Measurements from ENCODE around the gene IFT27. TPM values are rescaled to one million over a fixed set of nuclear protein-coding genes. Genes with fewer than 3 reads are reported as not detected.

IFT27 gene
- total and polyA plus RNA-seq, 2 donors (not counting 1 experiment from before 2014, with no cell fraction given), result 14.1 to 19.0 TPM

DNA sequence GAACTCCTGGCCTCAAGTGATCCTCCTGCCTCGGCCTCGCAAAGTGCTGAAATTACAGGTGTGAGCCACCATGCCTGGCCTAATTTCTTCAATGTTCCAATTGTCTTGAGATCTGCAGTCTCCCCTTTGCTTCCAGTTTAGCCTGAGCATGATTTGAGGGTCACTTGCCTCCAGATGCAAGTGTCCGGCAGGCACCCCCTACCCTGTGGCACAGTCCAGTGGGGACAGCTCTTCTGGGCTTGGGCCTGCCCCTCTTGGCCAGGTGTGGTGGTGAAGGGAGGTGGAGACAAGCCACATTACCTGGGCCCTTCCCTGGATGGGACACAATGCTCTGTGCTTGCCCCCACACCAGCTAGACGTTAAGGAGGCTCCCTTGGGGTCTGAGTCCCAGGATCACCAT lies 51.1 kb downstream of the IFT27 start:
- H3K4me1 ChIP-seq (ENCODE audit: control insufficient read depth, extremely low read depth, insufficient read depth, low read length), result no peaks in the 10 kb centered on the region
- no peaks in the 10 kb centered on the region for H3K36me3 ChIP-seq (ENCODE audit: control insufficient read depth, insufficient read depth, low read length)
- H3K27ac ChIP-seq (ENCODE audit: insufficient read depth, low read length), result no peak overlapping the region
- no peaks in the 10 kb centered on the region for H3K79me2 ChIP-seq (ENCODE audit: control insufficient read depth, insufficient read depth, low read length)
- H2AFZ ChIP-seq (ENCODE audit: low read length), result no peak overlapping the region
- no peak overlapping the region for H3K4me3 ChIP-seq (replicated peaks in 1 of 4; ENCODE audit: control extremely low read depth in 1 of 4, insufficient read depth in 1 of 4, low read depth in 3 of 4, low read length in 4 of 4)
- TF ChIP-seq EZH2 (IDR thresholded peaks at IDR 0.05; ENCODE audit: low read length, missing control alignments), result no peak
- TF ChIP-seq, protein P1, sequence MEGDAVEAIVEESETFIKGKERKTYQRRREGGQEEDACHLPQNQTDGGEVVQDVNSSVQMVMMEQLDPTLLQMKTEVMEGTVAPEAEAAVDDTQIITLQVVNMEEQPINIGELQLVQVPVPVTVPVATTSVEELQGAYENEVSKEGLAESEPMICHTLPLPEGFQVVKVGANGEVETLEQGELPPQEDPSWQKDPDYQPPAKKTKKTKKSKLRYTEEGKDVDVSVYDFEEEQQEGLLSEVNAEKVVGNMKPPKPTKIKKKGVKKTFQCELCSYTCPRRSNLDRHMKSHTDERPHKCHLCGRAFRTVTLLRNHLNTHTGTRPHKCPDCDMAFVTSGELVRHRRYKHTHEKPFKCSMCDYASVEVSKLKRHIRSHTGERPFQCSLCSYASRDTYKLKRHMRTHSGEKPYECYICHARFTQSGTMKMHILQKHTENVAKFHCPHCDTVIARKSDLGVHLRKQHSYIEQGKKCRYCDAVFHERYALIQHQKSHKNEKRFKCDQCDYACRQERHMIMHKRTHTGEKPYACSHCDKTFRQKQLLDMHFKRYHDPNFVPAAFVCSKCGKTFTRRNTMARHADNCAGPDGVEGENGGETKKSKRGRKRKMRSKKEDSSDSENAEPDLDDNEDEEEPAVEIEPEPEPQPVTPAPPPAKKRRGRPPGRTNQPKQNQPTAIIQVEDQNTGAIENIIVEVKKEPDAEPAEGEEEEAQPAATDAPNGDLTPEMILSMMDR (conservative IDR thresholded peaks at IDR 0.05 in 1 of 2, IDR thresholded peaks at IDR 0.05 in 1 of 2; ENCODE audit: low read depth in 1 of 2, low read length in 2 of 2), result no peak
- peaks cover 3% of the 10 kb centered on the region for H3K27me3 ChIP-seq (ENCODE audit: control insufficient read depth, insufficient read depth, low read length)
- DNase-seq (ENCODE audit: low read depth in 2 of 2), result no peak
- no peak overlapping the region for H3K4me2 ChIP-seq (ENCODE audit: extremely low read depth, insufficient read depth, low read length)
- H3K9me3 ChIP-seq (ENCODE audit: control insufficient read depth, insufficient read depth, low read depth, low read length), result no peaks in the 10 kb centered on the region
- no peaks in the 10 kb centered on the region for H4K20me1 ChIP-seq (ENCODE audit: control insufficient read depth, extremely low read depth, insufficient read depth, low read length)
- no peak overlapping the region for H3K9ac ChIP-seq (ENCODE audit: insufficient read depth, low read length)

DNA sequence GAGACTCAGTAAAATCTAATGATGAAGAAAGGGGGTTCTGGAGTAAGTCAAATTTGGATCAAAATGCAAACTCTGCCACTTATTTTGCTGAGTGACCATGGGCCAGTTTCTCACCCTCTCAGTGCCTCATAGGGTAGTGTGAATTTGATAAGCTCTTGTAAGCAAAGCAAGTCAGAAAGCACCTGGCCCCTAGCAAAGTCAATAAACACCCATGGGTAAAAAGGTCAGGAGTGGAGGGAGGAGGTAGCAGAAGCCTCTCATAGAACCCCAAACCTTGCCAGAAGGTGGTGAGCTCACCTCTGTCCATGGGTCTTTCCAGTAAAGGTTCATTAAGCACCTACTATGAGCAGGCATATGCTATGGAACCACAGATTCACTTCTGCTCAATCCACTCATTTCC lies 53.9 kb downstream of the IFT27 start:
- Histone ChIP-seq H3K4me2 (ENCODE audit: extremely low read depth, insufficient read depth, low read length) (no peak overlapping the region), H3K4me1 (ENCODE audit: control insufficient read depth, extremely low read depth, insufficient read depth, low read length) (no peaks in the 10 kb centered on the region), H3K9me3 (ENCODE audit: control insufficient read depth, insufficient read depth, low read depth, low read length) (no peaks in the 10 kb centered on the region), H2AFZ (ENCODE audit: low read length) (no peak overlapping the region), H3K4me3 (replicated peaks in 1 of 4; ENCODE audit: control extremely low read depth in 1 of 4, insufficient read depth in 1 of 4, low read depth in 3 of 4, low read length in 4 of 4) (no peak overlapping the region), H3K36me3 (ENCODE audit: control insufficient read depth, insufficient read depth, low read length) (no peaks in the 10 kb centered on the region), H4K20me1 (ENCODE audit: control insufficient read depth, extremely low read depth, insufficient read depth, low read length) (no peaks in the 10 kb centered on the region), H3K27me3 (ENCODE audit: control insufficient read depth, insufficient read depth, low read length) (peaks cover 3% of the 10 kb centered on the region), H3K9ac (ENCODE audit: insufficient read depth, low read length) (no peak overlapping the region), H3K27ac (ENCODE audit: insufficient read depth, low read length) (no peak overlapping the region), H3K79me2 (ENCODE audit: control insufficient read depth, insufficient read depth, low read length) (no peaks in the 10 kb centered on the region)
- TF ChIP-seq EZH2 (IDR thresholded peaks at IDR 0.05; ENCODE audit: low read length, missing control alignments), result no peak
- TF ChIP-seq, protein P1 (conservative IDR thresholded peaks at IDR 0.05 in 1 of 2, IDR thresholded peaks at IDR 0.05 in 1 of 2; ENCODE audit: low read depth in 1 of 2, low read length in 2 of 2), result no peak
- DNase-seq (ENCODE audit: low read depth in 2 of 2), result no peak

DNA sequence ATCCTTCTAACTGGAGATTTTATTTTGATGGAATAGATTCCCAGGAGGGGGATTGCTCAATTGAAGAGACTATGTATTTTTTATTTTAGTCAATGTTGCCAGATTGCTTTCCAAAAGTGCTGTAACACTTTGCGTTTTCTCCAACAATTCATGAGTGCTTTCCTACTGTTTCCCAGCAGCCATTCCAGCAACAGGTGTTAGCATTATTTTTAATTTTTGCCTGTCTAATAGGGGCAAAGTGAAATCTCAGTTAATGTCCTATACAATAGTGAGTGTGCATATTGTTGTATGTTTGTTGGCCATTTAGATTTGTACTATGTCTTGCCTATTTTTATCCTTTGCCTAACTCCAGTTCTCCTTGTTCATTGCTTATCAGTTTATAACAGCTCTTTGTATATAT lies 60.3 kb downstream of the IFT27 start:
- H2AFZ ChIP-seq (ENCODE audit: low read length), result no peak overlapping the region
- H3K4me1 ChIP-seq (ENCODE audit: control insufficient read depth, extremely low read depth, insufficient read depth, low read length), result no peaks in the 10 kb centered on the region
- H3K27me3 ChIP-seq (ENCODE audit: control insufficient read depth, insufficient read depth, low read length), result no peaks in the 10 kb centered on the region
- no peak for DNase-seq (ENCODE audit: low read depth in 2 of 2)
- TF ChIP-seq, protein P1 (conservative IDR thresholded peaks at IDR 0.05 in 1 of 2, IDR thresholded peaks at IDR 0.05 in 1 of 2; ENCODE audit: low read depth in 1 of 2, low read length in 2 of 2), result no peak
- no peak for TF ChIP-seq EZH2 (IDR thresholded peaks at IDR 0.05; ENCODE audit: low read length, missing control alignments)
- H3K4me2 ChIP-seq (ENCODE audit: extremely low read depth, insufficient read depth, low read length), result no peak overlapping the region
- H3K27ac ChIP-seq (ENCODE audit: insufficient read depth, low read length), result no peak overlapping the region
- H3K9ac ChIP-seq (ENCODE audit: insufficient read depth, low read length), result no peak overlapping the region
- H3K9me3 ChIP-seq (ENCODE audit: control insufficient read depth, insufficient read depth, low read depth, low read length), result no peaks in the 10 kb centered on the region
- no peaks in the 10 kb centered on the region for H3K79me2 ChIP-seq (ENCODE audit: control insufficient read depth, insufficient read depth, low read length)
- no peaks in the 10 kb centered on the region for H4K20me1 ChIP-seq (ENCODE audit: control insufficient read depth, extremely low read depth, insufficient read depth, low read length)
- H3K36me3 ChIP-seq (ENCODE audit: control insufficient read depth, insufficient read depth, low read length), result no peaks in the 10 kb centered on the region
- no peak overlapping the region for H3K4me3 ChIP-seq (replicated peaks in 1 of 4; ENCODE audit: control extremely low read depth in 1 of 4, insufficient read depth in 1 of 4, low read depth in 3 of 4, low read length in 4 of 4)
